SIG-M5 treated with dmso at 0.1 percent for 504 hours (cell line): ENCODE data around the gene NLGN1.

Experiments used
- DNase-seq: peaks from one replicate; lab custom pipeline; 2025; ENCODE audit not compliant: unreplicated experiment; lab: John Stamatoyannopoulos, UW

NLGN1 gene

GRCh38 chr3:173893835-173894234 lies 496.3 kb downstream of the NLGN1 start:
- DNase-seq = peak; percentile 9

GRCh38 chr3:173897631-173898030 lies 500.1 kb downstream of the NLGN1 start:
- DNase-seq = no peak

- no peak for DNase-seq
Observed at GRCh38 chr3:173901649-173902048, 504.1 kb downstream of the NLGN1 start.

DNA sequence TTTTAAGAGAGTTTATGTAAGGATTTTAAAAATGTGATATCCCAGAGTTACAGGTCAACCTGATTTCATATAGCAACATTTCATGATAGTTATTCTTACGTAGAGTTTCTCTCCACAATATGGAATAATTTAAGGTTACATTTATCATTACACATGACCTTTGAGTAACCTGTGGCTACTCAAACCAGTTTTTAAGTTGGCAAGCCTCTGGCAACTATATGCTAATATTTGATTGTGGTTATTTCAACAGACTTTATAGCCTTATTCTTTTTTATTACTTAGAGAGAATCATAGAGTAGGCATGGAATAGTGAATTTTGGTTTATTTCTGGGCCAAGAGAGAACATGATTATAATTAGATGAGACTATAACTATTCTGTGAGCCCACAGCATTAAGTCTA lies 504.9 kb downstream of the NLGN1 start:
- DNase-seq = no peak

DNA sequence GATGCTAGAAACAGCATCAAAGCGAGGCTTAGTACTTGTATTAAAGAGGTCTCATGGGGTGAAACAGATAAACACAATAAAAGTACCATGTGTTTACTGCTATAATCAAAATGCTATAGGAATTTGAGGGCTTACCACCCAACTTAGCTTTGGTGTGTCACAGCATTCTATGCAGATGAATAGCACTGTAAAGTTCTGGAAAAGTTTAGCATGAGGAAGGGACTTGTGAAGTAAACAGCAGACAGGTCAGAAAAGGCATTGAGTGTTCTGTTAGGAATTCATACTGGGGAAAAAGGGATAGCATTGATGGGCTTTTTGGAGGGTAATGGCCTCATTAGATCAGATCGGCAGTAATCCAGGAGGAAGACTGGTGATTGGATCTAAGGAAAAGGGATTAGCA lies 505.3 kb downstream of the NLGN1 start:
- DNase-seq = no peak

DNA sequence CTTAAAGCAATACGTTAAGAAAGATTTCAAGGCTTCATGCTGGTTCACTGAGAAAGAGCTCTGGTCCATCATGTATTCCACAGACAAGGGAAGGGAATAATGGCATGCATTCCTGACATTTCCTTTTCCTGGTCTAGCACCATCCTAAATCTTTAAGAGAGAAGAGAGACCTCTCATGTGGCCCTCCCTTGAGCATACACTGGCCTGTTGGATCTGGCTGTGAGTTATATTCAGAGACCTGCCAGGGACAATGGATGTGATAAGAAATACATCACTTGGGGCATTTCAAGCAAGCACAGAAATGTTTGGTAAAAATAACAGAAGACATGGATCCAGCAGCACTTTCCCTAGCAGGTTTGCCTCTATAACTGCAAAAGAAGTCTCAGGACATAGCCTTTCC lies 507.8 kb downstream of the NLGN1 start:
- no peak for DNase-seq

DNA sequence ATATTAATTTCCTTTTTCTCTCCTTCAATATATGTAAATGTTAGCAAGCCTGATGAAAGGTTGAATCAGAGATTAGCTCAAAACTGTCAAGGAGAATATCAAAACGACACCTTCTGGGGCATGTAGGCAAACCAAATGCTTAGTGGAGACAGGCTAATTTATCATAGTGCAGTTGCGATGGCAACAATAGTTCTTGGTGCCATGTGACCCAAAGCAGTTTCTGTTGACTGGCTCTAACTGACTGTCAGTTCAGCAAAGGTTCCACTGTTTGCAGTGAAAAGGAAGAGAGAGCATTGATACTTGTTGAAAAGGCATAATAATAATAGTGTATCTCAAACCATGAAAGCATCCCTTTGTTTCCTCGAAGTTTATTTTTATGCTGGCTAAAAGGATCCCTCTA lies 513.9 kb downstream of the NLGN1 start:
- no peak for DNase-seq

GRCh38 chr3:173912126-173912525 lies 514.6 kb downstream of the NLGN1 start:
- DNase-seq = no peak

- DNase-seq = no peak
Observed at GRCh38 chr3:173913397-173913796, 515.9 kb downstream of the NLGN1 start.

DNA sequence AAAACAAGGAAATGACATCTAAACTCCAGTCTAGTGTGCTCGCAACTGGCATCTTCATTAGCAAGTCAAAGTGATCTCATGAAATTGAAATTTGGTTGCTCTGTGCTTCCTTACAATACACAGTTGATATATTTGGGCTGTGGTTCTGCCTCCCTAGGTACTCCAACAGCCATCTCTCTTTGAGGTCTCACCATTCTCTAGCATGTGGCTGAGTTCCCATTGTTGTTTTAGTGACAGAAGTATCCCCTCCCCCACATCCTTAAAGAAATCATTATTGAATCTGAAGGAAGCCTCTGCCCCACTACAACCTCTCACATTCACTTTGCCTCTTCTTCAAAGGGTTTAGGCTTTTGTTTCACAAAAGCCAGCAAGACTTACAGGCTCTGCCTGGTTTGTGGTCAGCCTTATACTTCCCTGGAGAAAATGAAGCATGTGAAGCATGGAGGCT lies 516.5 kb downstream of the NLGN1 start:
- DNase-seq = no peak

DNA sequence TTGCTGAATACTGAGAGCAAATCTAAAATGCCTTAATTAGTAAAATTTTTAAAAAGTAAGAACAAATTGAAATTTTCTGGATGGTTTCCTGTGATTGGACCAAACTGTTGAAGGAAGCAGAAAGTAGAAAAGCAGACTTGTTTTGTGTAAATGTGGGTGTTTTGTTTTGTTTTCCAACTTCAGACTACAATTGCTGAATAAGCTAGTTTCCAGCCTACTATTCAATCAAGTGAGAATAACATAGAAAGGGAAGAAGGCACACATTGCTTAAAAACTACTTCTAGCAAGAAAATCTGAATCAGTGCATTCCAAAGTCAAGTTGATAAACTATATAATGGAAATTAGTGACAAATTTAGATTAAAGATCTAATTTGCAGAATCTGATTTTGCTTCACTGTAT lies 519.3 kb downstream of the NLGN1 start:
- no peak for DNase-seq

GRCh38 chr3:173920386-173920785 lies 522.8 kb downstream of the NLGN1 start:
- no peak for DNase-seq

DNA sequence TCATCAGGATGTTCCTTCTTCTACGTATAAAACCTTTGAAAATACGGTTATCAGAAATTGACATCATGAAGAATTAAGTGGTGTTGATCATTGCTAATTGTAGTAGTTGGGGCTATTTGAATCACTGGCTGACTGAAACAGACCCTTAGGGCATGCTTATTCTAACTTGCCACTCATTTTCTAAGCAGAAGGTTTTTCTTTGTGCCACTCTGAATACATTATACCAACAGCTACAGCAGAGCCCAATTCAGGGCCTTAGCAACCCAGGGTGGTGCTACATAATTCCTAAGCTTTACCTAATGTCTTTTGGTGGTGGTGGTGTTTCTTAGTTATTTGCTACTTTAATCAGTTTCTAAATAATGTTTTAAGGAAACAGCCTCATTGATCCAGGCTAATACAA lies 524.2 kb downstream of the NLGN1 start:
- DNase-seq = no peak

GRCh38 chr3:173923204-173923603 lies 525.7 kb downstream of the NLGN1 start:
- no peak for DNase-seq

GRCh38 chr3:173930251-173930650 lies 532.7 kb downstream of the NLGN1 start:
- no peak for DNase-seq

DNA sequence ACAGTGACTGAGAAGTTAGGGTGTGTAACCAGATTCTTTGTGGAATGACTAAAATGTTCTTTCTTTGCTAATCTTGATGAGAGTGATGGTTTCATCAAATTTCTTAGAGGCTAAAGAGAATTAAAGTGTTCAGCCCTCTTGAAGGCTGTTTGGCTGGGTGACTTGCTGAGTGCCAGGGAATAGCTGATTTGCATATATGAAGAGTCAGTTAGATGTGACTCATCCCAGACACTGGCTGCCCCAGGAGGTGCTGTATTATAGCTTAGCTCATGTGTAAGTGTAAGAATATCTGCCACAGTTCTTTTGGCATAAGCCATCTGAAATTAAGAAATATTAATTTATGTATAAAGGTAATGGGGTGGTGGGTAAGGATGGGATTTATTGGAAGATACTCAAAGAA lies 535.1 kb downstream of the NLGN1 start:
- DNase-seq = no peak

- no peak for DNase-seq
Observed at GRCh38 chr3:173933113-173933512, 535.6 kb downstream of the NLGN1 start.

- DNase-seq = no peak
Observed at GRCh38 chr3:173936316-173936715, 538.8 kb downstream of the NLGN1 start.

DNA sequence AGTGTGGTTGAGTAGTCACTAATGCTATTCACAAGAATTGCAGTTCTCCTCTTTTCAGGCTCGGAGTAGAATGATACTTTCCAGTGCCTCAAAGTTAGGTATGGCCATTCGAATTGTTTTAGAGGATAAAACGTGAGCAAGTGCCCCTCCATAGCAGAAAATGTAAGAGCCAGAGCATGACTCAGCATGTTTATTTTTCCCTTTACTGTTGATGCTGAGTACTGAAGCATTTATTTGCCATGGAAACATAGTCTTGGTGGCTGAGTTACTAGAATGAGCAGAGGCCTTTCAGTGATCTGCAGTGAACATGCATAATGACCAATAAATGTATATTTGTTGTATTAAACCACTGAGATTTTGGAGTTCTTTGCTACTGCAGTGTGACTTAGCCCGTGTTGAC lies 540.6 kb downstream of the NLGN1 start:
- DNase-seq = no peak

DNA sequence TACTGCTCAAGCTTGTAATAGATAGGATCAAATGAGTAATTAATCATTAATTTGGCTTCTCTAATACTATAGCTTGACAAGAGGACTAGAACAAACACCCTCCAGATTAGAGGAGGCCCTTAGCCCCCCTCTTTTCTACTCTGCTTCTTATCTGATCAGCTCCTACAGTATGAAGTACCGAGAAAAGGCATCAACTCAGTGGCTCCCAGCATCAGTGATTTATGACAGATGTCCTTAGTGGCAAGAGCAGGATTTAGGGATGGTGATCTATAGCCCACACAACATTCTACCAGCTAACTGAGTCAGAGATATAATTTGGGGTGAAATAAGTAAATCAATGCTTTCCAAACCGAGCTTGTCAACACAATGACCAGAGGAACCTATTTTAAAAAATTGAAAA lies 541.1 kb downstream of the NLGN1 start:
- DNase-seq = no peak

GRCh38 chr3:173939331-173939730 lies 541.8 kb downstream of the NLGN1 start:
- DNase-seq = no peak

GRCh38 chr3:173943264-173943663 lies 545.7 kb downstream of the NLGN1 start:
- DNase-seq = no peak

GRCh38 chr3:173945170-173945569 lies 547.6 kb downstream of the NLGN1 start:
- no peak for DNase-seq

DNA sequence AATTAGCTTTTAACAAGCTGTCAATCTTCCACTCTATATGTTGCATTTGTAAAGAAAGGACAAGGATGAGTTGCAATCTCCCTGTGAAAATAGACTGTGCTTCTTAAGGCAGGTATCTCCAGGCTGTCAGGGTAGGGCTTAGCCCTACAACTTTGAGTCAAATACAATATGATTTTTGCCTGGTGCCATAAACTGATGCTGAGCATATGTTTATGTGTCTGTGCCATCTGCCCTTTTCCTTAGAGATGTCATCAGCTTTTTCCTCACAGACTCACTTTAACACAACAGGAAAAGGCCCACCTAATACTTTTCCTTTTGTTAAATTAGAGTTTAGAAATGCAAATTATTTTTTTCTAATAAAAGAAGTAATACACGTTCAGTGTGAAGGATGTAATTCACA lies 548.3 kb downstream of the NLGN1 start:
- DNase-seq = no peak
